IMR-90 (cell line): ENCODE data around the gene FNTB. TPM values are rescaled to one million over a fixed set of nuclear protein-coding genes. Genes with fewer than 3 reads are reported as not detected.

Experiments used
- ATAC-seq: fragments of 200-7000 bp; cut with Tn5 transposase; 2 replicates; pipeline ENCODE4 v1.9.1; 2020; ENCODE audit warnings: low read depth, mild to moderate bottlenecking, moderate library complexity
- BruUV-seq: library from RNA; stranded (reverse); fragments of 400-500 nt; replicated peaks from 2 replicates; lab custom pipeline; 2021; lab: Mats Ljungman, UMichigan
- CTCF ChIA-PET: fragments of 300-600 bp; formaldehyde crosslinking; extraction: SDS; loops from one replicate; lab custom pipeline; 2021; ENCODE audit warnings: antibody characterized with exemption; lab: Yijun Ruan, JAX
- POLR2A ChIA-PET: fragments of 300-600 bp; sonication (Branson Sonifier 250); formaldehyde crosslinking; loops from one replicate; lab custom pipeline; 2022; ENCODE audit warnings: antibody characterized with exemption; ENCODE audit not compliant: unreplicated experiment; lab: Charles Lee
- DNase-seq: peaks from one replicate; pipeline ENCODE4 v3.0.0; 2013
- H2AFZ ChIP-seq: replicated peaks from 2 replicates; pipeline ENCODE3; 2013; ENCODE audit warnings: low read length, mild to moderate bottlenecking; ENCODE audit not compliant: poor library complexity
- H2AK5ac ChIP-seq: 2 replicates; pipeline ENCODE4 v1.6.1; 2013; ENCODE audit warnings: low read depth, low read length, inconsistent platforms
- H2AK9ac ChIP-seq: replicated peaks from 2 replicates; pipeline ENCODE3; 2013; ENCODE audit warnings: mild to moderate bottlenecking, low read depth, low read length, moderate library complexity; ENCODE audit not compliant: poor library complexity
- H2BK120ac ChIP-seq: 2 replicates; pipeline ENCODE4 v1.6.1; 2013; ENCODE audit warnings: low read depth, low read length, inconsistent platforms
- H2BK15ac ChIP-seq: 3 replicates; pipeline ENCODE4 v1.6.1; 2013; ENCODE audit warnings: low read depth, low read length, inconsistent platforms
- H2BK20ac ChIP-seq: 2 replicates; pipeline ENCODE4 v1.6.1; 2013; ENCODE audit warnings: low read depth, mild to moderate bottlenecking, inconsistent platforms, low read length, moderate library complexity
- H2BK5ac ChIP-seq: 2 replicates; pipeline ENCODE4 v1.6.1; 2013; ENCODE audit warnings: mild to moderate bottlenecking, low read depth, low read length, inconsistent platforms; ENCODE audit not compliant: poor library complexity, severe bottlenecking
- H3K14ac ChIP-seq: replicated peaks from 2 replicates; pipeline ENCODE4 v1.6.1; 2013; ENCODE audit warnings: low read depth, low read length, inconsistent platforms
- H3K18ac ChIP-seq: 2 replicates; pipeline ENCODE4 v1.6.1; 2013; ENCODE audit warnings: low read depth, low read length, control low read depth
- H3K23ac ChIP-seq: 2 replicates; pipeline ENCODE4 v1.6.1; 2013; ENCODE audit warnings: low read depth, low read length, inconsistent platforms
- H3K27ac ChIP-seq: 2 replicates; pipeline ENCODE4 v1.5.1; 2013; ENCODE audit warnings: mild to moderate bottlenecking, control low read depth, low read length; ENCODE audit not compliant: insufficient read depth
- H3K27me3 ChIP-seq: 2 replicates; pipeline ENCODE4 v1.6.1; 2013; ENCODE audit warnings: low read length; ENCODE audit not compliant: control insufficient read depth, insufficient read depth
- H3K36me3 ChIP-seq: 2 replicates; pipeline ENCODE4 v1.6.1; 2013; ENCODE audit warnings: low read length, mixed read lengths; ENCODE audit not compliant: control insufficient read depth, insufficient read depth
- H3K4ac ChIP-seq: 2 replicates; pipeline ENCODE4 v1.6.1; 2013; ENCODE audit warnings: low read depth, low read length, inconsistent platforms
- H3K4me1 ChIP-seq: 2 replicates; pipeline ENCODE4 v1.6.1; 2013; ENCODE audit warnings: low read length, mixed read lengths; ENCODE audit not compliant: control insufficient read depth, insufficient read depth
- H3K4me2 ChIP-seq: 2 replicates; pipeline ENCODE4 v1.6.1; 2013; ENCODE audit warnings: low read depth, mild to moderate bottlenecking, control low read depth, low read length, moderate library complexity
- H3K4me3 ChIP-seq: 2 replicates; pipeline ENCODE4 v1.5.1; 2013; ENCODE audit warnings: low read depth, mild to moderate bottlenecking, control low read depth, low read length, moderate library complexity; ENCODE audit not compliant: insufficient read depth
- H3K56ac ChIP-seq: 2 replicates; pipeline ENCODE4 v1.6.1; 2013; ENCODE audit warnings: low read length, inconsistent platforms; ENCODE audit not compliant: insufficient read depth; ENCODE audit errors: extremely low read depth
- H3K79me1 ChIP-seq, 2 experiments: 2 replicates each; pipeline ENCODE4 v1.6.1; 2013; ENCODE audit warnings: low read length in 2 of 2, inconsistent platforms in 1 of 2, low read depth in 1 of 2
- H3K9ac ChIP-seq: 2 replicates; pipeline ENCODE4 v1.6.1; 2013; ENCODE audit warnings: low read depth, low read length, control low read depth
- H3K9me1 ChIP-seq: 2 replicates; pipeline ENCODE4 v1.6.1; 2013; ENCODE audit warnings: low read length, inconsistent platforms; ENCODE audit not compliant: insufficient read depth
- H3K9me3 ChIP-seq: 2 replicates; pipeline ENCODE4 v1.6.1; 2013; ENCODE audit warnings: low read length; ENCODE audit not compliant: control insufficient read depth, insufficient read depth
- H4K20me1 ChIP-seq: 2 replicates; pipeline ENCODE4 v1.6.1; 2013; ENCODE audit warnings: low read length, inconsistent platforms; ENCODE audit not compliant: insufficient read depth
- H4K5ac ChIP-seq: 2 replicates; pipeline ENCODE4 v1.6.1; 2013; ENCODE audit warnings: mild to moderate bottlenecking, low read depth, low read length, control low read depth
- H4K8ac ChIP-seq, 2 experiments: 2 replicates each; pipeline ENCODE4 v1.6.1; 2013; ENCODE audit warnings: low read depth in 2 of 2, low read length in 2 of 2, control low read depth in 1 of 2, inconsistent platforms in 1 of 2
- H4K91ac ChIP-seq: 2 replicates; pipeline ENCODE4 v1.6.1; 2013; ENCODE audit warnings: low read depth, low read length, inconsistent platforms; ENCODE audit not compliant: insufficient read depth
- CEBPB ChIP-seq: IDR thresholded peaks from 2 replicates; pipeline ENCODE4 v1.6.1; 2012; ENCODE audit warnings: low read depth, low read length, improper control_type of control experiment
- CHD1 ChIP-seq: IDR thresholded peaks from 2 replicates; pipeline ENCODE4 v1.6.1; 2012; ENCODE audit warnings: low read depth, low read length, improper control_type of control experiment
- FOS ChIP-seq: fragments of 150-350 bp; IDR thresholded peaks from 2 replicates; pipeline ENCODE4 v1.6.1; 2016; ENCODE audit warnings: low read depth, low read length
- MAFK ChIP-seq: IDR thresholded peaks from 2 replicates; pipeline ENCODE4 v1.6.1; 2012; ENCODE audit warnings: low read depth, low read length, improper control_type of control experiment
- MAZ ChIP-seq: IDR thresholded peaks from 2 replicates; pipeline ENCODE4 v1.6.1; 2012; ENCODE audit warnings: low read depth, mild to moderate bottlenecking, low read length, improper control_type of control experiment, moderate library complexity, borderline replicate concordance
- NFE2L2 ChIP-seq: fragments of 150-350 bp; IDR thresholded peaks from 2 replicates; pipeline ENCODE4 v1.6.1; 2016; ENCODE audit warnings: low read depth, mild to moderate bottlenecking, low read length
- POLR2A ChIP-seq: IDR thresholded peaks from 2 replicates; pipeline ENCODE4 v1.6.1; 2012; ENCODE audit warnings: mild to moderate bottlenecking, low read depth, low read length
- RCOR1 ChIP-seq: IDR thresholded peaks from 2 replicates; pipeline ENCODE4 v1.6.1; 2012; ENCODE audit warnings: mild to moderate bottlenecking, low read length, improper control_type of control experiment; ENCODE audit not compliant: insufficient replicate concordance
- SMC3 ChIP-seq: fragments of 150-350 bp; IDR thresholded peaks from 2 replicates; pipeline ENCODE4 v1.6.1; 2016; ENCODE audit warnings: low read depth, mild to moderate bottlenecking, antibody characterized with exemption, low read length, moderate library complexity
- WGBS, 2 experiments: methylation state at CpG; one replicate each; pipeline versions ENCODE4 v1.1.5 to v1.1.7; 2013; ENCODE audit warnings: missing lambda C conversion rate in 2 of 2; ENCODE audit not compliant: insufficient read length in 1 of 2; ENCODE audit errors: extremely low coverage in 2 of 2; 5-methylcytosine and 5-hydroxymethylcytosine counted together
- dilution Hi-C: fragments of 300-500 bp; cut with HindIII; formaldehyde crosslinking; loops from one replicate; pipeline ENCODE4 v1.14.3; 2018; ENCODE audit warnings: low sequenced_read_pairs; ENCODE audit not compliant: unreplicated experiment
- in situ Hi-C: fragments of 300-500 bp; cut with MboI; formaldehyde crosslinking; loops from 3 replicates; pipeline ENCODE4 v1.14.3; 2019; ENCODE audit warnings: low sequenced_read_pairs, inconsistent platforms, mixed read lengths
- intact Hi-C: fragments of 100-400 bp; cut with micrococcal nuclease; formaldehyde crosslinking; loops from 2 replicates; pipeline ENCODE4 v1.10.0; 2022
- polyA plus RNA-seq, 3 experiments: library from polyadenylated mRNA; depleted of rRNA; stranded (reverse); fragments of >200 nt; gene quantifications; 2 replicates each; pipeline ENCODE4 v1.2.3, GENCODE V29; 2012; ENCODE audit warnings: low replicate concordance in 1 of 3
- total RNA-seq: library from RNA; depleted of rRNA; stranded (reverse); fragments of >200 nt; gene quantifications from 2 replicates; pipeline ENCODE4 v1.2.3, GENCODE V29; 2012
- TF ChIP-seq, protein P1 (sequence below): fragments of 150-350 bp; IDR thresholded peaks from 2 replicates; pipeline ENCODE4 v1.6.1; 2016; ENCODE audit warnings: low read depth, mild to moderate bottlenecking, low read length, moderate library complexity, borderline replicate concordance
- TF ChIP-seq, protein P2 (sequence below): conservative IDR thresholded peaks from 2 replicates; pipeline ENCODE4 v1.5.1; 2012; ENCODE audit warnings: mild to moderate bottlenecking, low read depth, low read length, improper control_type of control experiment
- TF ChIP-seq, protein P3 (sequence below): fragments of 150-350 bp; IDR thresholded peaks from 2 replicates; pipeline ENCODE4 v1.6.1; 2017; ENCODE audit warnings: mild to moderate bottlenecking, antibody characterized with exemption, low read length, low read depth

Gene FNTB
- total and polyA plus RNA-seq, 2 of the 4 experiments (the other 2 are of a cell fraction), result 9.9 to 18.5 TPM

DNA sequence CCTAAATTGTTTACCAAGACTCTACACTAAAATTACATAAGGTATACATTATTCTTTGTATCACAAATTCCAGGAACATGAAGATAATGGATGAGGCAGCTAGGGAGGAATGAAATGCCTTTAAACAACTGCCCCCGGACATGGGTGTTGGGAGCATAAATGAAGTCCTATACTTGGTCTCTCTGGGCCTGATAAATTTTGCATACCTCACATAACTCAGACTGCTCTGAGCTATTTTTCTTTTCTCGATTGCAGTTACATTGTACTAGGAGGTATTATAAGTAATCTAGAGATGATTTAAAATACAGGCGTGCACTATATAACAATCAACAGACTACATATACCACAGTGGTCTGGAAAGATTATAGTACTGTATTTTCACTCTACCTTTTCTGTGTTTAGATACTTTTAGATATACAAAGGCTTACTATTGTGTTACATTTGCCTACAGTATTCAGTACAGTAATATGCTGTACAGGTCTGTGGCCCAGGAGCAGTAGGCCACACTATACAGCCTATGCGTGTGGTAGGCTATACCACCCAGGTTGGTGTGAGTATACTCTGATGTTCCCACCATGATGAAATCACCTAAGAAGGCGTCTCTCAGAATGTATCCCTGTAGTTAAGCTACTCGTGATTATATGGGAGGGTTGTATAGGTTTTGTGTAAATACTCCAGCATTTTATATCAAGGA lies 14.3 kb downstream of the FNTB start:
- Histone ChIP-seq H4K5ac (0 out of 2 replicates have a peak overlapping the region, but pooled peaks have one; percentile 17), H3K36me3 (no peaks in the 10 kb centered on the region), H2BK15ac (no peak overlapping the region; the same call in 2 of the 3 replicates), H3K14ac (peak overlapping the region; percentile 28; the same call in 1 of the 2 replicates), H3K9ac (no peak overlapping the region), H4K8ac (peak overlapping the region in 1 of 2 experiments; percentile 75; a peak in 1 of 4 replicates), H3K23ac (0 out of 2 replicates have a peak overlapping the region, but pooled peaks have one; percentile 56), H3K27me3 (no peaks in the 10 kb centered on the region), H3K79me1 (peaks cover 5 to 38% of the 10 kb centered on the region in 2 experiments), H2AK5ac (peak overlapping the region; percentile 95), H3K56ac (no peak overlapping the region), H2BK20ac (peak overlapping the region; percentile 70; the same call in 1 of the 2 replicates), H3K4me2 (peak overlapping the region; percentile 52; the same call in 1 of the 2 replicates), H4K91ac (no peak overlapping the region), H2BK5ac (peak overlapping the region; percentile 81), H4K20me1 (no peaks in the 10 kb centered on the region), H2AFZ (no peak overlapping the region), H3K9me1 (peaks cover 11% of the 10 kb centered on the region; the same call in 1 of the 2 replicates), H3K27ac (0 out of 2 replicates have a peak overlapping the region, but pooled peaks have one; percentile 29), H3K4me1 (peaks cover 13% of the 10 kb centered on the region), H3K4ac (peak overlapping the region; percentile 83), H3K18ac (peak overlapping the region; percentile 83; the same call in 1 of the 2 replicates), H2BK120ac (peak overlapping the region; percentile 72), H2AK9ac (no peak overlapping the region), H3K9me3 (no peaks in the 10 kb centered on the region), H3K4me3 (no peak overlapping the region)
- dilution Hi-C loops, result no loop called here
- CTCF ChIA-PET, result interaction anchor here (0.5 to 1.6 kb wide), 4 partner anchors 15 to 91 kb away, joined by 3 to 9 read pairs (median 4); partner anchors contain the start of gene FNTB
- intact Hi-C loops, result no loop called here
- WGBS, 2 experiments, result no CpG with 5 or more reads among the region's 6 CpGs
- POLR2A ChIA-PET, result interaction anchor here (0.5 kb wide), 1 partner anchor 15 kb away, joined by 4 read pairs; no protein-coding TSS in a partner anchor
- peak; percentile 84 for ATAC-seq
- no TSS peak for BruUV-seq
- in situ Hi-C loops, result no loop called here
- DNase-seq, result peak; percentile 53
- TF ChIP-seq FOS (no peak), POLR2A (no peak), CEBPB (no peak), MAZ (no peak), SMC3 (no peak), RCOR1 (no peak), MAFK (no peak), NFE2L2 (no peak), CHD1 (no peak)
- TF ChIP-seq, protein P1, sequence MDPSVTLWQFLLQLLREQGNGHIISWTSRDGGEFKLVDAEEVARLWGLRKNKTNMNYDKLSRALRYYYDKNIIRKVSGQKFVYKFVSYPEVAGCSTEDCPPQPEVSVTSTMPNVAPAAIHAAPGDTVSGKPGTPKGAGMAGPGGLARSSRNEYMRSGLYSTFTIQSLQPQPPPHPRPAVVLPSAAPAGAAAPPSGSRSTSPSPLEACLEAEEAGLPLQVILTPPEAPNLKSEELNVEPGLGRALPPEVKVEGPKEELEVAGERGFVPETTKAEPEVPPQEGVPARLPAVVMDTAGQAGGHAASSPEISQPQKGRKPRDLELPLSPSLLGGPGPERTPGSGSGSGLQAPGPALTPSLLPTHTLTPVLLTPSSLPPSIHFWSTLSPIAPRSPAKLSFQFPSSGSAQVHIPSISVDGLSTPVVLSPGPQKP, result no peak
- TF ChIP-seq, protein P2, sequence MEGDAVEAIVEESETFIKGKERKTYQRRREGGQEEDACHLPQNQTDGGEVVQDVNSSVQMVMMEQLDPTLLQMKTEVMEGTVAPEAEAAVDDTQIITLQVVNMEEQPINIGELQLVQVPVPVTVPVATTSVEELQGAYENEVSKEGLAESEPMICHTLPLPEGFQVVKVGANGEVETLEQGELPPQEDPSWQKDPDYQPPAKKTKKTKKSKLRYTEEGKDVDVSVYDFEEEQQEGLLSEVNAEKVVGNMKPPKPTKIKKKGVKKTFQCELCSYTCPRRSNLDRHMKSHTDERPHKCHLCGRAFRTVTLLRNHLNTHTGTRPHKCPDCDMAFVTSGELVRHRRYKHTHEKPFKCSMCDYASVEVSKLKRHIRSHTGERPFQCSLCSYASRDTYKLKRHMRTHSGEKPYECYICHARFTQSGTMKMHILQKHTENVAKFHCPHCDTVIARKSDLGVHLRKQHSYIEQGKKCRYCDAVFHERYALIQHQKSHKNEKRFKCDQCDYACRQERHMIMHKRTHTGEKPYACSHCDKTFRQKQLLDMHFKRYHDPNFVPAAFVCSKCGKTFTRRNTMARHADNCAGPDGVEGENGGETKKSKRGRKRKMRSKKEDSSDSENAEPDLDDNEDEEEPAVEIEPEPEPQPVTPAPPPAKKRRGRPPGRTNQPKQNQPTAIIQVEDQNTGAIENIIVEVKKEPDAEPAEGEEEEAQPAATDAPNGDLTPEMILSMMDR, result no peak
- TF ChIP-seq, protein P3, sequence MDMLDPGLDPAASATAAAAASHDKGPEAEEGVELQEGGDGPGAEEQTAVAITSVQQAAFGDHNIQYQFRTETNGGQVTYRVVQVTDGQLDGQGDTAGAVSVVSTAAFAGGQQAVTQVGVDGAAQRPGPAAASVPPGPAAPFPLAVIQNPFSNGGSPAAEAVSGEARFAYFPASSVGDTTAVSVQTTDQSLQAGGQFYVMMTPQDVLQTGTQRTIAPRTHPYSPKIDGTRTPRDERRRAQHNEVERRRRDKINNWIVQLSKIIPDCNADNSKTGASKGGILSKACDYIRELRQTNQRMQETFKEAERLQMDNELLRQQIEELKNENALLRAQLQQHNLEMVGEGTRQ, result no peak
